Measurements from ENCODE around the gene GPR35.

Gene GPR35

GRCh38 chr2:240624950-240625621, at the start of gene GPR35:
Gene GPR35, plus strand, starts transcription at chr2:240625480. Its CDS starts 4,473 bp downstream, at chr2:240629953.
- no peaks in the 10 kb centered on the region for H3K27me3 ChIP-seq (ENCODE audit: insufficient read depth, poor library complexity, severe bottlenecking)
- DNase-seq (ENCODE audit: low spot score) (peak; percentile 58), ATAC-seq (ENCODE audit: low read depth) (peak; percentile 44)
- H3K4me3 ChIP-seq (ENCODE audit: severe bottlenecking), result no peak within 1 kb of the TSS
- no peak within 1 kb of the TSS for H3K27ac ChIP-seq (ENCODE audit: poor library complexity, severe bottlenecking)
- no peak for TF ChIP-seq CTCF (IDR thresholded peaks at IDR 0.05; ENCODE audit: poor library complexity, severe bottlenecking)
- no peaks in the 10 kb centered on the region for H3K4me1 ChIP-seq (ENCODE audit: insufficient read depth, poor library complexity, severe bottlenecking)
- H3K9me3 ChIP-seq (ENCODE audit: severe bottlenecking), result no peaks in the 10 kb centered on the region
- no peaks in the 10 kb centered on the region for H3K36me3 ChIP-seq (ENCODE audit: low read depth)

- ATAC-seq (ENCODE audit: low read depth) (no peak), DNase-seq (ENCODE audit: low spot score) (no peak)
- Histone ChIP-seq H3K9me3 (ENCODE audit: severe bottlenecking) (no peaks in the 10 kb centered on the region), H3K36me3 (ENCODE audit: low read depth) (peaks cover 16% of the 10 kb centered on the region), H3K4me3 (ENCODE audit: severe bottlenecking) (no peak overlapping the region), H3K27ac (ENCODE audit: poor library complexity, severe bottlenecking) (no peak overlapping the region), H3K27me3 (ENCODE audit: insufficient read depth, poor library complexity, severe bottlenecking) (no peaks in the 10 kb centered on the region), H3K4me1 (ENCODE audit: insufficient read depth, poor library complexity, severe bottlenecking) (peaks cover 11% of the 10 kb centered on the region)
- no peak for TF ChIP-seq CTCF (IDR thresholded peaks at IDR 0.05; ENCODE audit: poor library complexity, severe bottlenecking)
These were observed 49.2 kb upstream of the GPR35 start for GRCh38 chr2:240576036-240576435.

GRCh38 chr2:240576436-240577205, 48.7 kb upstream of the GPR35 start:
- H3K4me1 ChIP-seq (ENCODE audit: insufficient read depth, poor library complexity, severe bottlenecking), result peaks cover 11% of the 10 kb centered on the region

GRCh38 chr2:240577281-240578109, 47.8 kb upstream of the GPR35 start:
- Histone ChIP-seq H3K4me1 (ENCODE audit: insufficient read depth, poor library complexity, severe bottlenecking) (peaks cover 18% of the 10 kb centered on the region), H3K27me3 (ENCODE audit: insufficient read depth, poor library complexity, severe bottlenecking) (no peaks in the 10 kb centered on the region), H3K36me3 (ENCODE audit: low read depth) (peaks cover 18% of the 10 kb centered on the region), H3K27ac (ENCODE audit: poor library complexity, severe bottlenecking) (no peak overlapping the region), H3K9me3 (ENCODE audit: severe bottlenecking) (no peaks in the 10 kb centered on the region), H3K4me3 (ENCODE audit: severe bottlenecking) (no peak overlapping the region)
- DNase-seq (ENCODE audit: low spot score) (no peak), ATAC-seq (ENCODE audit: low read depth) (no peak)
- TF ChIP-seq CTCF (IDR thresholded peaks at IDR 0.05; ENCODE audit: poor library complexity, severe bottlenecking), result no peak

More at GRCh38 chr2:240576436-240577205, 48.7 kb upstream of the GPR35 start:
- DNase-seq (ENCODE audit: low spot score) (no peak), ATAC-seq (ENCODE audit: low read depth) (no peak)
- no peaks in the 10 kb centered on the region for H3K9me3 ChIP-seq (ENCODE audit: severe bottlenecking)
- no peak for TF ChIP-seq CTCF (IDR thresholded peaks at IDR 0.05; ENCODE audit: poor library complexity, severe bottlenecking)
- H3K27ac ChIP-seq (ENCODE audit: poor library complexity, severe bottlenecking), result no peak overlapping the region
- no peak overlapping the region for H3K4me3 ChIP-seq (ENCODE audit: severe bottlenecking)
- H3K36me3 ChIP-seq (ENCODE audit: low read depth), result peaks cover 18% of the 10 kb centered on the region
- H3K27me3 ChIP-seq (ENCODE audit: insufficient read depth, poor library complexity, severe bottlenecking), result no peaks in the 10 kb centered on the region

Data from RWPE2 (cell line).